Measurements from ENCODE around the gene MRPL54. TPM values are rescaled to one million over a fixed set of nuclear protein-coding genes. Genes with fewer than 3 reads are reported as not detected.

Gene MRPL54
- 74.4 and 95.3 TPM in 2 replicates for total RNA-seq (2014; rRNA removed; shearing (Covaris generic))

- peak; percentile 99 for DNase-seq (ENCODE audit: low spot score)
Observed at GRCh38 chr19:3762501-3763459, at the start of gene MRPL54. TSS of gene MRPL54 (plus strand) at chr19:3762682. CDS start at chr19:3762701, 19 bp downstream.

GRCh38 chr19:3716147-3716668, 46.3 kb upstream of the MRPL54 start:
- DNase-seq (ENCODE audit: low spot score), result no peak

- no peak for DNase-seq (ENCODE audit: low spot score)
Observed at GRCh38 chr19:3719868-3720267, 42.6 kb upstream of the MRPL54 start.

GRCh38 chr19:3720349-3720917, 42.0 kb upstream of the MRPL54 start:
- DNase-seq (ENCODE audit: low spot score), result no peak

- DNase-seq (ENCODE audit: low spot score), result peak; percentile 71
Observed at GRCh38 chr19:3721131-3721886, 41.2 kb upstream of the MRPL54 start.

GRCh38 chr19:3721887-3722442, 40.5 kb upstream of the MRPL54 start:
- DNase-seq (ENCODE audit: low spot score), result no peak

- DNase-seq (ENCODE audit: low spot score), result no peak
Observed at GRCh38 chr19:3722443-3723109, 39.9 kb upstream of the MRPL54 start.

GRCh38 chr19:3723110-3723488, 39.4 kb upstream of the MRPL54 start:
- DNase-seq (ENCODE audit: low spot score), result no peak

- DNase-seq (ENCODE audit: low spot score), result no peak
Observed at GRCh38 chr19:3723883-3724282, 38.6 kb upstream of the MRPL54 start.

- DNase-seq (ENCODE audit: low spot score), result no peak
Observed at GRCh38 chr19:3725121-3725520, 37.4 kb upstream of the MRPL54 start.

- DNase-seq (ENCODE audit: low spot score), result peak; percentile 48
Observed at GRCh38 chr19:3725640-3726310, 36.7 kb upstream of the MRPL54 start.

GRCh38 chr19:3730457-3730958, 32.0 kb upstream of the MRPL54 start:
- DNase-seq (ENCODE audit: low spot score), result no peak

GRCh38 chr19:3732108-3732507, 30.4 kb upstream of the MRPL54 start:
- DNase-seq (ENCODE audit: low spot score), result no peak

- DNase-seq (ENCODE audit: low spot score), result no peak
Observed at GRCh38 chr19:3733549-3734309, 28.8 kb upstream of the MRPL54 start.

GRCh38 chr19:3734310-3734600, 28.2 kb upstream of the MRPL54 start:
- DNase-seq (ENCODE audit: low spot score), result no peak

GRCh38 chr19:3736106-3736724, 26.3 kb upstream of the MRPL54 start:
- no peak for DNase-seq (ENCODE audit: low spot score)

GRCh38 chr19:3737487-3738205, 24.8 kb upstream of the MRPL54 start:
- DNase-seq (ENCODE audit: low spot score), result no peak

- no peak for DNase-seq (ENCODE audit: low spot score)
Observed at GRCh38 chr19:3738477-3739220, 23.8 kb upstream of the MRPL54 start.

Data from A172 (cell line).